GM12878 (cell line): ENCODE results near the gene IZUMO3. TPM values are rescaled to one million over a fixed set of nuclear protein-coding genes. Genes with fewer than 3 reads are reported as not detected.

Experiments
- ATAC-seq: fragments of 200-7000 bp; cut with Tn5 transposase; 3 replicates; pipeline ENCODE4 v1.9.1; 2020; ENCODE audit warnings: mild to moderate bottlenecking, moderate library complexity
- BruUV-seq: library from RNA; stranded (reverse); fragments of 400-500 nt; replicated peaks from 2 replicates; lab custom pipeline; 2021; lab: Mats Ljungman, UMichigan
- CTCF ChIA-PET: fragments of 300-600 bp; sonication (Branson Sonifier 250); formaldehyde crosslinking; extraction: SDS; loops from one replicate; lab custom pipeline; 2021; ENCODE audit warnings: inconsistent platforms; lab: Yijun Ruan, JAX
- POLR2A ChIA-PET: fragments of 350-600 bp; formaldehyde crosslinking; extraction: SDS; loops from one replicate; lab custom pipeline; 2021; ENCODE audit warnings: inconsistent platforms; lab: Charles Lee
- RAD21 ChIA-PET: fragments of 300-600 bp; sonication (Branson Sonifier 250); formaldehyde crosslinking; loops from one replicate; lab custom pipeline; 2023; ENCODE audit warnings: antibody characterized with exemption; ENCODE audit not compliant: unreplicated experiment; lab: Charles Lee
- SMC1A ChIA-PET: fragments of 300-600 bp; sonication (Branson Sonifier 250); formaldehyde crosslinking; loops from one replicate; lab custom pipeline; 2023; ENCODE audit not compliant: unreplicated experiment, uncharacterized antibody; lab: Charles Lee
- DNase-seq: peaks from one replicate; pipeline ENCODE4 v3.0.0-alpha.2; 2011; ENCODE audit warnings: low read depth, low spot score
- FAIRE-seq: peaks from 3 replicates; lab custom pipeline; 2011; peaks lifted over from hg19 to GRCh38; lab: Jason Lieb, UNC
- H2AFZ ChIP-seq: 2 replicates; pipeline ENCODE4 v1.6.0; 2011; ENCODE audit warnings: low read depth, low read length, control low read depth; ENCODE audit not compliant: control insufficient read depth
- H3K27ac ChIP-seq: 2 replicates; pipeline ENCODE4 v1.5.1; 2011; ENCODE audit warnings: control low read depth; ENCODE audit not compliant: control insufficient read depth, insufficient read depth
- H3K27me3 ChIP-seq, 2 experiments: replicated peaks in 1 of 2; 2 replicates each; pipeline versions ENCODE4 v1.6.0 to v1.6.1; 2011; ENCODE audit warnings: low read length in 1 of 2; ENCODE audit not compliant: control insufficient read depth in 2 of 2, insufficient read depth in 2 of 2
- H3K36me3 ChIP-seq, 2 experiments: 2 replicates each; pipeline ENCODE4 v1.5.1; 2011; ENCODE audit warnings: low read length in 1 of 2; ENCODE audit not compliant: control insufficient read depth in 2 of 2, insufficient read depth in 2 of 2
- H3K4me1 ChIP-seq: 2 replicates; pipeline ENCODE4 v1.6.1; 2011; ENCODE audit warnings: mild to moderate bottlenecking, low read length, moderate library complexity, mixed read lengths; ENCODE audit not compliant: control insufficient read depth, insufficient read depth
- H3K4me2 ChIP-seq: 2 replicates; pipeline ENCODE4 v1.6.0; 2011; ENCODE audit warnings: control low read depth; ENCODE audit not compliant: control insufficient read depth, insufficient read depth
- H3K4me3 ChIP-seq: fragments of 200-600 bp; sonication (generic); 2 replicates; pipeline ENCODE4 v1.5.1; 2016
- H3K79me2 ChIP-seq: 2 replicates; pipeline ENCODE4 v1.6.0; 2011; ENCODE audit warnings: low read length; ENCODE audit not compliant: control insufficient read depth, insufficient read depth
- H3K9ac ChIP-seq: 2 replicates; pipeline ENCODE4 v1.8.0; 2011; ENCODE audit warnings: low read length, control low read depth, mixed read lengths; ENCODE audit not compliant: control insufficient read depth, insufficient read depth
- H3K9me3 ChIP-seq: replicated peaks from 3 replicates; pipeline ENCODE4 v1.5.1; 2011; ENCODE audit warnings: mild to moderate bottlenecking, low read length; ENCODE audit not compliant: control insufficient read depth, insufficient read depth
- H4K20me1 ChIP-seq: 2 replicates; pipeline ENCODE4 v1.6.0; 2011; ENCODE audit not compliant: control insufficient read depth, insufficient read depth
- ASH2L ChIP-seq: fragments of 300-600, 200-600 bp; sonication (generic); IDR thresholded peaks from 2 replicates; pipeline ENCODE4 v1.6.1; 2017; ENCODE audit warnings: low read depth, mild to moderate bottlenecking, borderline replicate concordance
- ATF3 ChIP-seq: IDR thresholded peaks from 2 replicates; pipeline ENCODE4 v1.6.1; 2011; ENCODE audit warnings: low read depth, mild to moderate bottlenecking, low read length, moderate library complexity, borderline replicate concordance; ENCODE audit errors: extremely low read depth
- NR2C2 ChIP-seq: IDR thresholded peaks from 2 replicates; pipeline ENCODE4 v1.6.1; 2011; ENCODE audit warnings: borderline replicate concordance, low read depth; ENCODE audit not compliant: control insufficient read depth, insufficient read length
- SRF ChIP-seq, 2 experiments: IDR thresholded peaks; 2 replicates each; pipeline ENCODE4 v1.6.1; 2011; ENCODE audit warnings: low read depth in 2 of 2, low read length in 2 of 2, mild to moderate bottlenecking in 1 of 2, moderate library complexity in 1 of 2
- SUPT20H ChIP-seq: IDR thresholded peaks from 2 replicates; pipeline ENCODE4 v1.6.1; 2011; ENCODE audit warnings: low read depth, mild to moderate bottlenecking, low read length, moderate library complexity, borderline replicate concordance; ENCODE audit not compliant: control insufficient read depth
- WGBS: methylation state at CpG from one replicate; pipeline ENCODE4 v1.1.6; 2016; ENCODE audit warnings: low lambda C conversion rate; ENCODE audit not compliant: insufficient replicate concordance, insufficient coverage; ENCODE audit errors: missing lambda C conversion rate; 5-methylcytosine and 5-hydroxymethylcytosine counted together
- in situ Hi-C: fragments of 300-500 bp; cut with MboI; formaldehyde crosslinking; loops from 9 replicates; pipeline ENCODE4 v1.14.3; 2018; ENCODE audit warnings: mixed read lengths
- intact Hi-C: fragments of 100-400 bp; cut with micrococcal nuclease; formaldehyde crosslinking; loops from one replicate; pipeline ENCODE4 v1.14.2; 2022; ENCODE audit not compliant: unreplicated experiment
- polyA plus RNA-seq, 11 experiments: library from polyadenylated mRNA; depleted of rRNA in 4 of 11; unstranded in 6 of 11; stranded (reverse) in 5 of 11; fragments of >200 nt; fragmentation: Nextera tagmentation in 4 of 11; fragmentation: Illumina TruSeq in 1 of 11; extraction: Ambion mirVana in 4 of 11; extraction: Trizol in 1 of 11; gene quantifications; 1 replicate in 1 of 11; 2 replicates in 10 of 11; pipeline versions ENCODE4 v1.2.1 to v1.2.3, GENCODE V29; 2011 to 2016; ENCODE audit warnings: inconsistent platforms in 2 of 11, missing spikeins in 2 of 11, low read depth in 1 of 11
- total RNA-seq, 4 experiments: library from RNA; depleted of rRNA in 3 of 4; stranded (reverse); fragments of >200 nt in 3 of 4; fragmentation: Illumina TruSeq in 1 of 4; extraction: Trizol in 1 of 4; gene quantifications; 2 replicates each; pipeline versions ENCODE4 v1.2.1 to v1.2.3, GENCODE V29; 2013 to 2021
- TF ChIP-seq, protein P1 (sequence below): fragments of 450-650 bp; IDR thresholded peaks from 2 replicates; pipeline ENCODE4 v1.6.1; 2017; ENCODE audit warnings: borderline replicate concordance

Gene IZUMO3
- total and polyA plus RNA-seq, 10 of the 15 experiments (the other 5 are each of a cell fraction or from before 2014, with no cell fraction given) = not detected

- no peaks in the 10 kb centered on the region for H3K27me3 ChIP-seq
- H3K4me1 ChIP-seq = no peaks in the 10 kb centered on the region
- ChIA-PET POLR2A (no interaction called here), SMC1A (no interaction called here), RAD21 (no interaction called here), CTCF (interaction anchor here (0.9 kb wide), 1 partner anchor 11 kb away, joined by 3 read pairs; no protein-coding TSS in a partner anchor)
- FAIRE-seq = no peak
- no peaks in the 10 kb centered on the region for H4K20me1 ChIP-seq
- no peak overlapping the region for H3K4me3 ChIP-seq
- DNase-seq = no peak
- H2AFZ ChIP-seq = no peak overlapping the region
- no peak overlapping the region for H3K4me2 ChIP-seq
- no peaks in the 10 kb centered on the region for H3K36me3 ChIP-seq
- H3K9me3 ChIP-seq = no peaks in the 10 kb centered on the region
- no peaks in the 10 kb centered on the region for H3K79me2 ChIP-seq
- in situ Hi-C loops = loop anchor here (10.0 kb wide), 1 partner anchor 56 kb away; no protein-coding TSS in a partner anchor
- WGBS = 17% methylated on average over 3 of the region's 3 CpGs
- no peak for ATAC-seq
- TF ChIP-seq ASH2L (no peak), SUPT20H (no peak), NR2C2 (no peak), SRF (IDR thresholded peaks at IDR 0.05; ENCODE audit: low read depth in 2 of 2, low read length in 2 of 2) (no peak), ATF3 (no peak)
- TF ChIP-seq, protein P1, sequence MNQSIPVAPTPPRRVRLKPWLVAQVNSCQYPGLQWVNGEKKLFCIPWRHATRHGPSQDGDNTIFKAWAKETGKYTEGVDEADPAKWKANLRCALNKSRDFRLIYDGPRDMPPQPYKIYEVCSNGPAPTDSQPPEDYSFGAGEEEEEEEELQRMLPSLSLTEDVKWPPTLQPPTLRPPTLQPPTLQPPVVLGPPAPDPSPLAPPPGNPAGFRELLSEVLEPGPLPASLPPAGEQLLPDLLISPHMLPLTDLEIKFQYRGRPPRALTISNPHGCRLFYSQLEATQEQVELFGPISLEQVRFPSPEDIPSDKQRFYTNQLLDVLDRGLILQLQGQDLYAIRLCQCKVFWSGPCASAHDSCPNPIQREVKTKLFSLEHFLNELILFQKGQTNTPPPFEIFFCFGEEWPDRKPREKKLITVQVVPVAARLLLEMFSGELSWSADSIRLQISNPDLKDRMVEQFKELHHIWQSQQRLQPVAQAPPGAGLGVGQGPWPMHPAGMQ = no peak
- no TSS peak for BruUV-seq
- H3K9ac ChIP-seq = no peak overlapping the region
- intact Hi-C loops = no loop called here
- no peak overlapping the region for H3K27ac ChIP-seq
These were observed 44.9 kb downstream of the IZUMO3 start for GRCh38 chr9:24500761-24501160.
